Astrocyte (in vitro differentiated cells and primary cell): ENCODE results near the gene MEG3. TPM values are rescaled to one million over a fixed set of nuclear protein-coding genes. Genes with fewer than 3 reads are reported as not detected.

Experiments used
- DNase-seq: peaks from one replicate; pipeline ENCODE4 v3.0.0-alpha.2; 2010; ENCODE audit warnings: low read depth
- FAIRE-seq: peaks from 2 replicates; lab custom pipeline; 2011; peaks lifted over from hg19 to GRCh38; lab: Jason Lieb, UNC
- H2AFZ ChIP-seq: 2 replicates; pipeline ENCODE4 v1.6.0; 2012; ENCODE audit warnings: low read depth, low read length, inconsistent platforms
- H3K27ac ChIP-seq: 2 replicates; pipeline ENCODE4 v1.5.1; 2011; ENCODE audit warnings: low read depth, low read length, inconsistent platforms
- H3K27me3 ChIP-seq: 2 replicates; pipeline ENCODE4 v1.6.0; 2011; ENCODE audit warnings: low read length, inconsistent platforms; ENCODE audit not compliant: insufficient read depth
- H3K36me3 ChIP-seq: 2 replicates; pipeline ENCODE4 v1.5.1; 2011; ENCODE audit warnings: low read length, inconsistent platforms; ENCODE audit not compliant: insufficient read depth
- H3K4me1 ChIP-seq: 2 replicates; pipeline ENCODE4 v1.5.1; 2011; ENCODE audit warnings: low read length, inconsistent platforms; ENCODE audit not compliant: insufficient read depth
- H3K4me2 ChIP-seq: 2 replicates; pipeline ENCODE4 v1.6.0; 2012; ENCODE audit warnings: low read length, inconsistent platforms
- H3K4me3 ChIP-seq: 2 replicates; pipeline ENCODE4 v1.5.1; 2011; ENCODE audit warnings: low read depth, mild to moderate bottlenecking, low read length, inconsistent platforms; ENCODE audit not compliant: insufficient read depth
- H3K79me2 ChIP-seq: 2 replicates; pipeline ENCODE4 v1.6.0; 2012; ENCODE audit warnings: mild to moderate bottlenecking, low read length, inconsistent platforms; ENCODE audit not compliant: insufficient read depth
- H3K9ac ChIP-seq: 2 replicates; pipeline ENCODE4 v1.6.0; 2012; ENCODE audit warnings: mild to moderate bottlenecking, low read length, inconsistent platforms
- H3K9me3 ChIP-seq: 2 replicates; pipeline ENCODE4 v1.5.1; 2012; ENCODE audit warnings: low read depth, mild to moderate bottlenecking, low read length, inconsistent platforms; ENCODE audit not compliant: insufficient read depth
- H4K20me1 ChIP-seq: 2 replicates; pipeline ENCODE4 v1.6.0; 2012; ENCODE audit warnings: low read length, inconsistent platforms; ENCODE audit not compliant: insufficient read depth
- H3K27ac Mint-ChIP-seq: one replicate; pipeline ENCODE4 v1.8.0; 2021; ENCODE audit warnings: mild to moderate bottlenecking, mixed read lengths; ENCODE audit not compliant: unreplicated experiment
- H3K27me3 Mint-ChIP-seq: one replicate; pipeline ENCODE4 v1.8.0; 2021; ENCODE audit warnings: low read depth, mixed read lengths; ENCODE audit not compliant: unreplicated experiment
- H3K36me3 Mint-ChIP-seq: one replicate; pipeline ENCODE4 v1.8.0; 2021; ENCODE audit warnings: low read depth, mixed read lengths; ENCODE audit not compliant: unreplicated experiment
- H3K4me1 Mint-ChIP-seq: one replicate; pipeline ENCODE4 v1.8.0; 2021; ENCODE audit warnings: low read depth, mixed read lengths; ENCODE audit not compliant: unreplicated experiment
- H3K4me3 Mint-ChIP-seq: one replicate; pipeline ENCODE4 v1.8.0; 2021; ENCODE audit warnings: mild to moderate bottlenecking, moderate library complexity, mixed read lengths; ENCODE audit not compliant: unreplicated experiment
- H3K9me3 Mint-ChIP-seq: one replicate; pipeline ENCODE4 v1.8.0; 2021; ENCODE audit warnings: mild to moderate bottlenecking, mixed read lengths; ENCODE audit not compliant: unreplicated experiment
- EZH2 ChIP-seq: IDR thresholded peaks from 2 replicates; pipeline ENCODE4 v1.6.1; 2012; ENCODE audit warnings: mild to moderate bottlenecking, low read length, inconsistent platforms; ENCODE audit not compliant: insufficient read depth
- total RNA-seq: library from RNA; stranded (reverse); gene quantifications from 2 replicates; pipeline ENCODE4 v1.2.1, GENCODE V29; 2021
- TF ChIP-seq, protein P1 (sequence below): IDR thresholded peaks from 2 replicates; pipeline ENCODE4 v1.5.1; 2011; ENCODE audit warnings: low read depth, mild to moderate bottlenecking, inconsistent platforms, low read length, moderate library complexity; ENCODE audit not compliant: insufficient read depth

The MEG3 gene
- total RNA-seq, 1 donor from 2014 or later = not detected

- no peak overlapping the region for H3K27ac ChIP-seq
- Mint-ChIP-seq H3K27ac (no peak overlapping the region), H3K27me3 (peaks cover 41% of the 10 kb centered on the region), H3K4me3 (no peak overlapping the region), H3K9me3 (peaks cover 30% of the 10 kb centered on the region), H3K4me1 (no peaks in the 10 kb centered on the region), H3K36me3 (peaks cover 7% of the 10 kb centered on the region)
- H3K36me3 ChIP-seq = peaks cover 20% of the 10 kb centered on the region
- peaks cover 94% of the 10 kb centered on the region for H4K20me1 ChIP-seq
- H3K4me3 ChIP-seq = no peak overlapping the region
- FAIRE-seq = no peak
- H3K27me3 ChIP-seq = no peaks in the 10 kb centered on the region
- H3K9ac ChIP-seq = no peak overlapping the region
- H3K9me3 ChIP-seq = no peaks in the 10 kb centered on the region
- H3K4me2 ChIP-seq = no peak overlapping the region
- TF ChIP-seq, protein P1, sequence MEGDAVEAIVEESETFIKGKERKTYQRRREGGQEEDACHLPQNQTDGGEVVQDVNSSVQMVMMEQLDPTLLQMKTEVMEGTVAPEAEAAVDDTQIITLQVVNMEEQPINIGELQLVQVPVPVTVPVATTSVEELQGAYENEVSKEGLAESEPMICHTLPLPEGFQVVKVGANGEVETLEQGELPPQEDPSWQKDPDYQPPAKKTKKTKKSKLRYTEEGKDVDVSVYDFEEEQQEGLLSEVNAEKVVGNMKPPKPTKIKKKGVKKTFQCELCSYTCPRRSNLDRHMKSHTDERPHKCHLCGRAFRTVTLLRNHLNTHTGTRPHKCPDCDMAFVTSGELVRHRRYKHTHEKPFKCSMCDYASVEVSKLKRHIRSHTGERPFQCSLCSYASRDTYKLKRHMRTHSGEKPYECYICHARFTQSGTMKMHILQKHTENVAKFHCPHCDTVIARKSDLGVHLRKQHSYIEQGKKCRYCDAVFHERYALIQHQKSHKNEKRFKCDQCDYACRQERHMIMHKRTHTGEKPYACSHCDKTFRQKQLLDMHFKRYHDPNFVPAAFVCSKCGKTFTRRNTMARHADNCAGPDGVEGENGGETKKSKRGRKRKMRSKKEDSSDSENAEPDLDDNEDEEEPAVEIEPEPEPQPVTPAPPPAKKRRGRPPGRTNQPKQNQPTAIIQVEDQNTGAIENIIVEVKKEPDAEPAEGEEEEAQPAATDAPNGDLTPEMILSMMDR = no peak
- no peak for TF ChIP-seq EZH2
- H3K4me1 ChIP-seq = no peaks in the 10 kb centered on the region
- no peak for DNase-seq
- no peak overlapping the region for H2AFZ ChIP-seq
- peaks cover 85% of the 10 kb centered on the region for H3K79me2 ChIP-seq
These were observed 54.6 kb downstream of the MEG3 start for GRCh38 chr14:100880271-100881101.

- Mint-ChIP-seq H3K27ac (no peak overlapping the region), H3K9me3 (peaks cover 32% of the 10 kb centered on the region), H3K4me1 (no peaks in the 10 kb centered on the region), H3K36me3 (peaks cover 7% of the 10 kb centered on the region), H3K4me3 (no peak overlapping the region), H3K27me3 (peaks cover 47% of the 10 kb centered on the region)
- FAIRE-seq (no peak), DNase-seq (no peak)
- H3K4me1 ChIP-seq = no peaks in the 10 kb centered on the region
- no peak for TF ChIP-seq EZH2
- TF ChIP-seq, protein P1 = no peak
- H3K9me3 ChIP-seq = no peaks in the 10 kb centered on the region
- peaks cover 20% of the 10 kb centered on the region for H3K36me3 ChIP-seq
- H3K4me3 ChIP-seq = no peak overlapping the region
- H3K79me2 ChIP-seq = peaks cover 76% of the 10 kb centered on the region
- H4K20me1 ChIP-seq = peaks cover 93% of the 10 kb centered on the region
- no peak overlapping the region for H3K4me2 ChIP-seq
- H3K9ac ChIP-seq = no peak overlapping the region
- no peak overlapping the region for H3K27ac ChIP-seq
- no peaks in the 10 kb centered on the region for H3K27me3 ChIP-seq
- H2AFZ ChIP-seq = no peak overlapping the region
These were observed 55.5 kb downstream of the MEG3 start for GRCh38 chr14:100881211-100882025.
